Psoas muscle (tissue), 8 donors: ENCODE measurements around the gene DLGAP1. TPM values are rescaled to one million over a fixed set of nuclear protein-coding genes. Genes with fewer than 3 reads are reported as not detected.

Experiments used
- ATAC-seq, 4 donors: fragments of 200-7000 bp; cut with Tn5 transposase; one replicate each; pipeline ENCODE4 v1.9.1; 2020; ENCODE audit warnings: moderate library complexity in 3 of 4, mild to moderate bottlenecking in 2 of 4
- DNase-seq, 2 donors: peaks; one replicate each; pipeline ENCODE4 v3.0.0-alpha.2; 2020
- H3K27ac ChIP-seq: fragments of 200-600 bp; one replicate; pipeline ENCODE4 v1.8.0; 2022
- H3K27me3 ChIP-seq, 3 donors: fragments of 200-600 bp in 1 of 3; one replicate each; pipeline versions ENCODE4 v1.6.1 to v1.8.0; 2013 to 2022; ENCODE audit warnings: low read length in 2 of 3, mild to moderate bottlenecking in 2 of 3, moderate library complexity in 1 of 3; ENCODE audit not compliant: insufficient read depth in 3 of 3
- H3K36me3 ChIP-seq, 2 donors: fragments of 200-600 bp in 1 of 2; one replicate each; pipeline versions ENCODE4 v1.6.1 to v1.8.0; 2013 to 2022; ENCODE audit warnings: low read depth in 1 of 2, mild to moderate bottlenecking in 1 of 2, moderate library complexity in 1 of 2; ENCODE audit not compliant: insufficient read depth in 1 of 2
- H3K4me1 ChIP-seq: fragments of 200-600 bp; one replicate; pipeline ENCODE4 v1.8.0; 2022
- H3K4me3 ChIP-seq: fragments of 200-600 bp; one replicate; pipeline ENCODE4 v1.8.0; 2022; ENCODE audit warnings: mild to moderate bottlenecking
- H3K9me3 ChIP-seq: fragments of 200-600 bp; one replicate; pipeline ENCODE4 v1.8.0; 2022
- WGBS, 3 donors: extraction: QIAGEN DNeasy Blood & Tissue Kit; methylation state at CpG; one replicate each; pipeline versions ENCODE4 v1.1.6 to v1.1.7; 2013; 5-methylcytosine and 5-hydroxymethylcytosine counted together
- intact Hi-C, 2 donors: fragments of 100-400 bp; cut with DNase I; formaldehyde crosslinking; loops; one replicate each; pipeline versions ENCODE4 v1.11.0 to v1.14.2; 2022
- polyA plus RNA-seq, 3 donors: library from polyadenylated mRNA; stranded (reverse); fragments of 200-250 nt; gene quantifications; one replicate each; pipeline ENCODE4 v1.2.3, GENCODE V29; 2013
- total RNA-seq, 4 donors: library from RNA; stranded (reverse); fragmentation: NEBNext Ultra II Directional in 2 of 4; extraction: Animal tissue kit (Norgen Biotek cat#: 25700) in 2 of 4; gene quantifications; one replicate each; pipeline versions ENCODE4 v1.2.1 to v1.2.4, GENCODE V29; 2021 to 2023
- TF ChIP-seq, protein P1 (sequence below): fragments of 200-600 bp; IDR thresholded peaks from one replicate; pipeline ENCODE4 v1.8.0; 2022; ENCODE audit warnings: antibody characterized with exemption
- donor health status: healthy with polysubstance abuse.
- donor health status: DM: no; HTN: no; CAD: no; lungs with moderate emphysema.
- donor health status: Bipolar disorder and iron deficiency.
- donor health status: healthy.
- donor health status: DM: yes; HTN: yes; CAD: no.
- donor health status: DM: no; HTN: no; CAD: no.
- donor health status: DM: no; HTN: no; CAD: no.
- donor health status: DM: yes; HTN: yes; CAD: no.

The DLGAP1 gene
- total and polyA plus RNA-seq, 7 donors, result 0.09 to 0.26 (median 0.16) TPM; not detected in 1

DNA sequence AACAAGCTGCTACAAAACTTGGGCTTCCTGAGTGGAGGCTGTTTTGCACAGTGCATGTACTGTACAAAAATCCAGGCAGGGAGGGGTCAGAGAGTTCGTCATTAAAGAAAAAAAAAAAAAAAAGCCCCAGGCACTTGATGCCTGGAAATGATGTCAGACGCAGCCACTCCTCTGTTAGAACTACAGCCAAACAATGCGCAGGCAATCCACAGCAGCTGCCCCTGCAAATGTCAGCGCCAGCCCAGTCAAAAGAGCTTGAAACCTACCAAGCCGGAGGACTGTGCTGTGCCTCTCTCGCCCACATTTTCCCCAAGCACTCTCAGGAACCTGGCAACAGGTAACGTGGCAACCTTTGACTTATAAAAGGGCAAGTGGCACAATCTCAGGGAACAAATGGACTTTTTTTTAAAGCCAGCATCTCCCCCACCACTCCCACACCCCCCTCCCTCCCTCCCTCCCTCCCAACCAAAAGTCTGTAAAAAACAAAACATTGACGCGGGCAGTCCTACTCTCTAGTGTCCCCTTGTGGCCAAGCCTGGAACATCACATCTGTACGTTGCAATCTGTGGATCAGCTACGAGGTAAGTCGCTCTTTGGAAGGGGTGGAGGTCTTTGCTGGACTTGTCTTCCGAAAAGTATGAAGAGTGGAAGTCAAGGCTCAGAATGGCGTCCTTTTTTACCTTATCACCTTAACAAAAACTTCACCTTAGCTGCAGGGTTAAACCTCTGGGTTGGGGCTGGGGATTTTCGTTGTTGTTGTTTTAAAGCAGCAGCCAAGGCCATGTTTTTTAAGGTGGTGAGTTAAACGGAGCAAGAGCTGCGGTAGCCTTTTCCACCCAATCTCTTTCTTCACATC lies 861.0 kb downstream of the DLGAP1 start:
- DNase-seq (peak; percentile 79 to 84), ATAC-seq (peak; percentile 73 to 84 (median 75))
- TF ChIP-seq, protein P1, sequence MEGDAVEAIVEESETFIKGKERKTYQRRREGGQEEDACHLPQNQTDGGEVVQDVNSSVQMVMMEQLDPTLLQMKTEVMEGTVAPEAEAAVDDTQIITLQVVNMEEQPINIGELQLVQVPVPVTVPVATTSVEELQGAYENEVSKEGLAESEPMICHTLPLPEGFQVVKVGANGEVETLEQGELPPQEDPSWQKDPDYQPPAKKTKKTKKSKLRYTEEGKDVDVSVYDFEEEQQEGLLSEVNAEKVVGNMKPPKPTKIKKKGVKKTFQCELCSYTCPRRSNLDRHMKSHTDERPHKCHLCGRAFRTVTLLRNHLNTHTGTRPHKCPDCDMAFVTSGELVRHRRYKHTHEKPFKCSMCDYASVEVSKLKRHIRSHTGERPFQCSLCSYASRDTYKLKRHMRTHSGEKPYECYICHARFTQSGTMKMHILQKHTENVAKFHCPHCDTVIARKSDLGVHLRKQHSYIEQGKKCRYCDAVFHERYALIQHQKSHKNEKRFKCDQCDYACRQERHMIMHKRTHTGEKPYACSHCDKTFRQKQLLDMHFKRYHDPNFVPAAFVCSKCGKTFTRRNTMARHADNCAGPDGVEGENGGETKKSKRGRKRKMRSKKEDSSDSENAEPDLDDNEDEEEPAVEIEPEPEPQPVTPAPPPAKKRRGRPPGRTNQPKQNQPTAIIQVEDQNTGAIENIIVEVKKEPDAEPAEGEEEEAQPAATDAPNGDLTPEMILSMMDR, result peak; percentile 86
- 0 to 2% (median 1%) methylated on average over 17 of the region's 17 CpGs for WGBS, 3 donors
- Histone ChIP-seq H3K27ac (peak overlapping the region; percentile 94), H3K4me1 (peaks cover 32% of the 10 kb centered on the region), H3K4me3 (peak overlapping the region; percentile 69), H3K27me3 (no peaks in the 10 kb centered on the region), H3K36me3 (peaks cover 0 to 7% of the 10 kb centered on the region in 2 donors), H3K9me3 (no peaks in the 10 kb centered on the region)
- intact Hi-C loops, result loop anchor here (2.0 to 5.0 kb wide), 5 partner anchors 67 to 147 kb away; no protein-coding TSS in a partner anchor

DNA sequence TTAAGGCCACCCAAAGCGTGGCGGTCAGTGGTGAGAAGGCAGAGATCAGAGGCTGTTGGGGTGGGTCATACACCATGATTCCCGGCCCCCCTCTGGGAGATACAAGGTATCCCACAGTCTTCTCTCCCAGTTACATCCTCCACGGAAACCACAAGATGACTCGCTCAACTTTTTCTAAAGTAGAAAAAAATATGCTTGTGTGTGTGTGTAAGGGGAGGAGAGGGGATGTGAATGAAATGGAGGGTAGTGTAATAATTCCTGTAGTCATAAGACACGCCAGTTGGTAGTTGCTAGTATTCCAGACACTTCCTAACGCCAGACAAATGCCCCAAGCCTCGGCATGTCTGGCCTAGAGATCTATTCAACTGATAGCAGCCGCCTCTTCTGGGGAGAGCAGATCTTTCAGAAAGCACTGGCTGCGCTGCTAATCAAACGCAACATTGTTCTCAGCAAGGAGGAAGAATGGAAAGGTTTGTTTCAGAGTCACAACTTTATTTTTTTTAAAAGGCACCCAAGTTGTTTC lies 861.7 kb downstream of the DLGAP1 start:
- Histone ChIP-seq H3K27me3 (no peaks in the 10 kb centered on the region), H3K36me3 (peaks cover 0 to 7% of the 10 kb centered on the region in 2 donors), H3K4me3 (peak overlapping the region; percentile 69), H3K27ac (peak overlapping the region; percentile 94), H3K9me3 (no peaks in the 10 kb centered on the region), H3K4me1 (peaks cover 32% of the 10 kb centered on the region)
- DNase-seq (no peak), ATAC-seq (peak in 1 of 4 donors; percentile 0)
- intact Hi-C loops, result loop anchor here (2.0 to 5.0 kb wide), 5 partner anchors 66 to 146 kb away; no protein-coding TSS in a partner anchor
- WGBS, 3 donors, result 22 to 26% (median 22%) methylated on average over 11 of the region's 11 CpGs
- TF ChIP-seq, protein P1, result no peak

DNA sequence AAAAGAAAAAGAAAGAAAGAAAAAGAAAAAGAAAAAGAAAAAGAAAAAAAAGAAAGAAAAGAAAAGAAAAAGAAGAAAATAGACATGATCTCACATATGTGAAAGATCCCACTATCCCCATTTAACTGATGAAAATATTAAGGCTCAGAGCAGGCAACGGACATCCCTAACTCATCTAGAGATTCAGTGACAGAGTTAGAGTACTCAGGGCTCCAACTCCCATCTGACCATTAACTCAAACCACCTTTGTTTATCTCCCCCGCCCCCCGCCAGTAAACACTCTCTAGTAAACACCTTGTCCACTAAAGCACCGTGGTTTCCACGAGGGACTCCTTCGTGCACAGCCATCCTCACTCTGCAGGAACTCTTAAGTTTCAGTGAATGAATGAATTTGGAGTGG lies 862.2 kb downstream of the DLGAP1 start:
- H3K9me3 ChIP-seq, result no peaks in the 10 kb centered on the region
- peak overlapping the region; percentile 94 for H3K27ac ChIP-seq
- H3K4me1 ChIP-seq, result peaks cover 32% of the 10 kb centered on the region
- ATAC-seq (no peak), DNase-seq (no peak)
- H3K27me3 ChIP-seq, result no peaks in the 10 kb centered on the region
- TF ChIP-seq, protein P1, result no peak
- intact Hi-C loops, result loop anchor here (2.0 to 5.0 kb wide), 5 partner anchors 66 to 146 kb away; no protein-coding TSS in a partner anchor
- WGBS, 3 donors, result 74 to 79% (median 76%) methylated on average over 6 of the region's 6 CpGs
- no peak overlapping the region for H3K4me3 ChIP-seq
- peaks cover 0 to 4% of the 10 kb centered on the region in 2 donors for H3K36me3 ChIP-seq

DNA sequence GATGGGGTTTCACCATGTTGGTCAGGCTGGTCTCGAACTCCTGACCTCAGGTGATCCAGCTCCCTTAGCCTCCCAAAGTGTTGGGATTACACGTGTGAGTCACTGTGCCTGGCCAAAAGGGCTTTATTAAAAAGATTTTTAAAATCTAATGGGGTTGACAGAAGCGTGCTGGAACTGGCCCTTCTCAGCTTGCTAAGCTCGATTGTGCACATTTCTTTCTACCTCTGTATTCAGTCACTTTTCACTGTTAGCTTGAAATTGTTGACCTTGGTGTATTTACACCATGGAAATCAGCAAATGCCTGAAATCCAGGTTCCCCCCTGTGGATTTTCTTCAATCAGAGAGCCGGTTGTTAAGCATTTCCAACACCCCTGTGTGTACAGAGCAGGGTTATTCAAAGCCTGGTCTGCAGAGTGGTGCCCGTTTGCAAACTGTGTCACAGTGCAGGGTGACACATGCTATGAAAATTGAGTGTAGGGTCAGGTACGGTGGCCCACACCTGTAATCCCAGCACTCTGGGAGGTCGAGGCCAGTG lies 864.9 kb downstream of the DLGAP1 start:
- intact Hi-C loops, result loop anchor here (5.0 kb wide), 4 partner anchors 63 to 143 kb away; no protein-coding TSS in a partner anchor
- no peak for DNase-seq
- TF ChIP-seq, protein P1, result no peak

More for the DNA sequence above, 864.9 kb downstream of the DLGAP1 start:
- Histone ChIP-seq H3K36me3 (no peaks in the 10 kb centered on the region), H3K4me3 (no peak overlapping the region), H3K9me3 (no peaks in the 10 kb centered on the region), H3K27ac (no peak overlapping the region), H3K27me3 (no peaks in the 10 kb centered on the region), H3K4me1 (peaks cover 16% of the 10 kb centered on the region)
- ATAC-seq, result no peak
- 76 to 87% (median 78%) methylated on average over 8 of the region's 8 CpGs for WGBS, 3 donors
